Stomach (tissue), 9 donors: Measurements from ENCODE around the gene DLG2. TPM values are rescaled to one million over a fixed set of nuclear protein-coding genes. Genes with fewer than 3 reads are reported as not detected.

Source experiments
- DNase-seq, 2 donors: peaks; one replicate each; pipeline versions ENCODE4 v3.0.0 to v3.0.0-alpha.2; 2013 to 2019
- H3K27ac ChIP-seq, 5 donors: fragments of 200-600 bp in 4 of 5; sonication (generic) in 4 of 5; one replicate each; pipeline ENCODE4 v1.5.1; 2013 to 2019; ENCODE audit warnings: mild to moderate bottlenecking in 1 of 5, moderate library complexity in 1 of 5
- H3K27me3 ChIP-seq, 3 donors: fragments of 200-600 bp; sonication (generic); one replicate each; pipeline ENCODE4 v1.5.1; 2017 to 2019; ENCODE audit warnings: mixed run types in 1 of 3
- H3K36me3 ChIP-seq, 4 donors: fragments of 200-600 bp; sonication (generic); 1 replicate in 3 of 4; 2 replicates in 1 of 4; pipeline ENCODE4 v1.5.1; 2016 to 2019
- H3K4me1 ChIP-seq, 4 donors: fragments of 200-600 bp; sonication (generic); one replicate each; pipeline ENCODE4 v1.5.1; 2016 to 2019
- H3K4me3 ChIP-seq, 4 donors: fragments of 200-600 bp; sonication (generic) in 3 of 4; one replicate each; pipeline ENCODE4 v1.5.1; 2016 to 2019; ENCODE audit warnings: mild to moderate bottlenecking in 1 of 4
- H3K9me3 ChIP-seq, 4 donors: fragments of 200-600 bp; sonication (generic); one replicate each; pipeline ENCODE4 v1.5.1; 2016 to 2019
- EP300 ChIP-seq: sonication (generic); formaldehyde crosslinking; IDR thresholded peaks from one replicate; pipeline ENCODE4 v1.6.1; 2017; ENCODE audit warnings: antibody characterized with exemption
- POLR2A ChIP-seq, 4 donors: fragments of 450-650 bp; IDR thresholded peaks; one replicate each; pipeline ENCODE4 v1.6.1; 2016; ENCODE audit warnings: antibody characterized with exemption in 4 of 4, control low read depth in 2 of 4, mild to moderate bottlenecking in 1 of 4, moderate library complexity in 1 of 4
- POLR2AphosphoS5 ChIP-seq, 3 donors: sonication (generic); formaldehyde crosslinking; IDR thresholded peaks; one replicate each; pipeline ENCODE4 v1.6.1; 2016; ENCODE audit warnings: antibody characterized with exemption in 3 of 3
- WGBS, 5 donors: extraction: QIAGEN DNeasy Blood & Tissue Kit in 3 of 5; methylation state at CpG; one replicate each; pipeline versions ENCODE4 v1.1.5 to v1.1.7; 2013 to 2018; 5-methylcytosine and 5-hydroxymethylcytosine counted together
- intact Hi-C: fragments of 100-400 bp; cut with DNase I; formaldehyde crosslinking; loops from one replicate; pipeline ENCODE4 v1.15.1; 2023; ENCODE audit warnings: low total_unique reads
- polyA plus RNA-seq, 3 donors: library from polyadenylated mRNA; stranded (reverse); fragments of 200-250 nt; gene quantifications; one replicate each; pipeline ENCODE4 v1.2.3, GENCODE V29; 2013
- total RNA-seq, 5 donors: library from RNA; depleted of rRNA; stranded (reverse); fragments of >200 nt; gene quantifications; one replicate each; pipeline versions ENCODE4 v1.1.0 to v1.2.3, GENCODE V29; 2014 to 2016
- TF ChIP-seq, protein P1 (sequence below), 7 experiments: fragments of 450-650 bp in 4 of 7; fragments of 200-600 bp in 3 of 7; sonication (generic) in 3 of 7; IDR thresholded peaks; one replicate each; pipeline ENCODE4 v1.5.1; 2016 to 2019; ENCODE audit warnings: antibody characterized with exemption in 7 of 7, control low read depth in 2 of 7, mild to moderate bottlenecking in 1 of 7
- donor health status: healthy with polysubstance abuse.
- donor health status: Bipolar disorder and iron deficiency.
- donor health status: healthy.

DLG2 gene
- total and polyA plus RNA-seq, 8 donors = 1.3 to 19.1 (median 3.5) TPM

DNA sequence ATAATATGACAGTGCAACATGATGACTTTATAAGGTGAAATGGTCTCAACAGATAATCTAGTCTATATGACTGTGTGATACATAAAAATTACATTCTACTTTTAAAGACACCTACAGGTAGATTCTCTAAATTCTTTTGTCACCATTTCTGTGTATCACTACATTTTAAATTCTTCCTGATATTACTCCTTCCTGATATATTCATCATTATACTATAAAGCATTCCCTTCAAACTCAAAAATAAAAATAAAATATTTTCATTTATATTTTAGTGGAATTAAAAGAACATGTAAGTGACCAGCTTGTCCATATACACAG, 1062.3 kb downstream of the DLG2 start:
- TF ChIP-seq, protein P1, sequence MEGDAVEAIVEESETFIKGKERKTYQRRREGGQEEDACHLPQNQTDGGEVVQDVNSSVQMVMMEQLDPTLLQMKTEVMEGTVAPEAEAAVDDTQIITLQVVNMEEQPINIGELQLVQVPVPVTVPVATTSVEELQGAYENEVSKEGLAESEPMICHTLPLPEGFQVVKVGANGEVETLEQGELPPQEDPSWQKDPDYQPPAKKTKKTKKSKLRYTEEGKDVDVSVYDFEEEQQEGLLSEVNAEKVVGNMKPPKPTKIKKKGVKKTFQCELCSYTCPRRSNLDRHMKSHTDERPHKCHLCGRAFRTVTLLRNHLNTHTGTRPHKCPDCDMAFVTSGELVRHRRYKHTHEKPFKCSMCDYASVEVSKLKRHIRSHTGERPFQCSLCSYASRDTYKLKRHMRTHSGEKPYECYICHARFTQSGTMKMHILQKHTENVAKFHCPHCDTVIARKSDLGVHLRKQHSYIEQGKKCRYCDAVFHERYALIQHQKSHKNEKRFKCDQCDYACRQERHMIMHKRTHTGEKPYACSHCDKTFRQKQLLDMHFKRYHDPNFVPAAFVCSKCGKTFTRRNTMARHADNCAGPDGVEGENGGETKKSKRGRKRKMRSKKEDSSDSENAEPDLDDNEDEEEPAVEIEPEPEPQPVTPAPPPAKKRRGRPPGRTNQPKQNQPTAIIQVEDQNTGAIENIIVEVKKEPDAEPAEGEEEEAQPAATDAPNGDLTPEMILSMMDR (IDR thresholded peaks at IDR 0.05) = peak in 1 of 7 experiments; percentile 3
- no peak for TF ChIP-seq POLR2A (IDR thresholded peaks at IDR 0.05)
- H3K4me1 ChIP-seq = peaks cover 0 to 7% (median 2%) of the 10 kb centered on the region in 4 donors
- no peak for DNase-seq
- intact Hi-C loops = no loop called here
- H3K27me3 ChIP-seq = no peaks in the 10 kb centered on the region
- peaks cover 0 to 8% (median 4%) of the 10 kb centered on the region in 4 donors for H3K9me3 ChIP-seq
- no peaks in the 10 kb centered on the region for H3K36me3 ChIP-seq
- no peak overlapping the region for H3K27ac ChIP-seq
- no peak overlapping the region for H3K4me3 ChIP-seq

GRCh38 chr11:84564180-84564866, 1062.8 kb downstream of the DLG2 start:
- Histone ChIP-seq H3K9me3 (peaks cover 0 to 8% (median 4%) of the 10 kb centered on the region in 4 donors), H3K27ac (no peak overlapping the region), H3K27me3 (no peaks in the 10 kb centered on the region), H3K36me3 (no peaks in the 10 kb centered on the region), H3K4me3 (no peak overlapping the region), H3K4me1 (peaks cover 0 to 7% (median 2%) of the 10 kb centered on the region in 4 donors)
- WGBS, 5 donors = 37 to 43% (median 39%) methylated on average over 4 of the region's 4 CpGs
- TF ChIP-seq, protein P1 (IDR thresholded peaks at IDR 0.05) = peak in 4 of 7 experiments; percentile 60 to 79 (median 74)
- TF ChIP-seq EP300 (no peak), POLR2AphosphoS5 (IDR thresholded peaks at IDR 0.05) (no peak), POLR2A (IDR thresholded peaks at IDR 0.05) (no peak)
- DNase-seq = peak; percentile 27 to 71
- intact Hi-C loops = no loop called here

- Histone ChIP-seq H3K27me3 (no peaks in the 10 kb centered on the region), H3K9me3 (peaks cover 0 to under 1% (median 0%) of the 10 kb centered on the region in 4 donors), H3K27ac (no peak overlapping the region), H3K4me1 (peaks cover 0 to 7% (median 2%) of the 10 kb centered on the region in 4 donors), H3K4me3 (no peak overlapping the region), H3K36me3 (no peaks in the 10 kb centered on the region)
- DNase-seq = no peak
- intact Hi-C loops = no loop called here
- TF ChIP-seq, protein P1 (IDR thresholded peaks at IDR 0.05) = no peak
- TF ChIP-seq POLR2A (IDR thresholded peaks at IDR 0.05) = no peak
- no peak for TF ChIP-seq POLR2AphosphoS5 (IDR thresholded peaks at IDR 0.05)
- no peak for TF ChIP-seq EP300
- 62 to 86% (median 75%) methylated on average over 2 of the region's 2 CpGs for WGBS, 5 donors
Observed at GRCh38 chr11:84563356-84563755, 1063.8 kb downstream of the DLG2 start.

DNA sequence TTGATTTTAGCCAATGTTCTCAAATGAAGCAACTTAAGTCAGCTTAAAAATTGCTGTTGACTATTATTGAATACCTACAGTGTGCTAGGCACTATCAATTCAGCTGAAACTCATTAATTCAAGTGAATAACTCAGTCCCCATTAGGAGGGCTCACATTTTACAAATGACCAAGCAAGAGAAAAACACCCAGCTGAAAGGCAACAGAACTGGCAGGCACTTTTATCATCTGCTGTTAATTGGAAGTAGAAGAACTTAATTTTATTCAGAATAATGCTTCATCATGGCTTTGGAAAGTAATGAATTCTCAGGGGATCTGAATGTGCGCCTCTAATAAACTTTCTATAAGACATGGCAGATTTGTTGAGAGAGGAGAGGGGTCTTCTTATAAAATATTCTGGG, 1066.9 kb downstream of the DLG2 start:
- Histone ChIP-seq H3K9me3 (no peaks in the 10 kb centered on the region), H3K27ac (no peak overlapping the region), H3K36me3 (no peaks in the 10 kb centered on the region), H3K4me1 (peaks cover 0 to 7% (median 2%) of the 10 kb centered on the region in 4 donors), H3K27me3 (no peaks in the 10 kb centered on the region), H3K4me3 (no peak overlapping the region)
- intact Hi-C loops = no loop called here
- TF ChIP-seq POLR2A (IDR thresholded peaks at IDR 0.05) (no peak), POLR2AphosphoS5 (IDR thresholded peaks at IDR 0.05) (no peak), EP300 (no peak)
- TF ChIP-seq, protein P1 (IDR thresholded peaks at IDR 0.05) = no peak
- 92 to 100% (median 95%) methylated on average over 1 of the region's 1 CpG for WGBS, 5 donors
- DNase-seq = no peak
